CD8-positive, alpha-beta memory T cell (primary cell): ENCODE data around the gene CARD10. TPM values are rescaled to one million over a fixed set of nuclear protein-coding genes. Genes with fewer than 3 reads are reported as not detected.

ENCODE experiments used
- CTCF ChIA-PET: fragments of 350-600 bp; sonication (Branson Sonifier 250); formaldehyde crosslinking; loops from one replicate; lab custom pipeline; 2021; ENCODE audit warnings: antibody characterized with exemption; lab: Charles Lee
- POLR2A ChIA-PET: fragments of 350-600 bp; sonication (Branson Sonifier 250); formaldehyde crosslinking; loops from one replicate; lab custom pipeline; 2021; ENCODE audit warnings: antibody characterized with exemption; lab: Charles Lee
- DNase-seq, 5 donors: peaks; one replicate each; pipeline versions ENCODE4 v3.0.0 to v3.0.0-alpha.2; 2020 to 2022; ENCODE audit warnings: mixed read lengths in 1 of 5
- H3K27ac ChIP-seq: one replicate; pipeline ENCODE4 v1.7.0; 2013; ENCODE audit warnings: low read depth, mild to moderate bottlenecking, low read length, moderate library complexity
- H3K27me3 ChIP-seq: 2 replicates; pipeline ENCODE4 v1.7.0; 2013; ENCODE audit warnings: low read length, mild to moderate bottlenecking; ENCODE audit not compliant: insufficient read depth, poor library complexity, severe bottlenecking
- H3K36me3 ChIP-seq: 2 replicates; pipeline ENCODE4 v1.7.0; 2013; ENCODE audit warnings: mild to moderate bottlenecking, low read length, moderate library complexity; ENCODE audit not compliant: insufficient read depth
- H3K4me1 ChIP-seq: 2 replicates; pipeline ENCODE4 v1.7.0; 2013; ENCODE audit warnings: mild to moderate bottlenecking, low read length, moderate library complexity; ENCODE audit not compliant: insufficient read depth
- H3K4me3 ChIP-seq: 2 replicates; pipeline ENCODE4 v1.7.0; 2013; ENCODE audit warnings: mild to moderate bottlenecking, low read length
- H3K9me3 ChIP-seq: 2 replicates; pipeline ENCODE4 v1.7.0; 2013; ENCODE audit warnings: mild to moderate bottlenecking, low read length
- H3K27ac Mint-ChIP-seq, 8 donors: one replicate each; pipeline ENCODE4 v1.8.0; 2020 to 2021; ENCODE audit warnings: mixed read lengths in 8 of 8, mild to moderate bottlenecking in 6 of 8, inconsistent platforms in 3 of 8, moderate library complexity in 3 of 8
- H3K27me3 Mint-ChIP-seq, 2 donors: one replicate each; pipeline ENCODE4 v1.8.0; 2020 to 2021; ENCODE audit warnings: mixed read lengths in 2 of 2, mild to moderate bottlenecking in 1 of 2, moderate library complexity in 1 of 2
- H3K36me3 Mint-ChIP-seq, 3 donors: one replicate each; pipeline ENCODE4 v1.8.0; 2020 to 2021; ENCODE audit warnings: mixed read lengths in 3 of 3, inconsistent platforms in 1 of 3, mild to moderate bottlenecking in 1 of 3
- H3K4me1 Mint-ChIP-seq, 3 donors: one replicate each; pipeline ENCODE4 v1.8.0; 2020 to 2021; ENCODE audit warnings: mixed read lengths in 3 of 3, inconsistent platforms in 1 of 3, mild to moderate bottlenecking in 1 of 3
- H3K4me3 Mint-ChIP-seq, 7 donors: one replicate each; pipeline ENCODE4 v1.8.0; 2020 to 2021; ENCODE audit warnings: mixed read lengths in 7 of 7, mild to moderate bottlenecking in 6 of 7, moderate library complexity in 4 of 7, inconsistent platforms in 2 of 7
- H3K9me3 Mint-ChIP-seq, 5 donors: one replicate each; pipeline ENCODE4 v1.8.0; 2020 to 2022; ENCODE audit warnings: mixed read lengths in 5 of 5, mild to moderate bottlenecking in 3 of 5, moderate library complexity in 2 of 5, inconsistent platforms in 1 of 5
- polyA plus RNA-seq: library from polyadenylated mRNA; unstranded; fragments of 300-500 nt; fragmentation: Illumina TruSeq; gene quantifications from one replicate; pipeline ENCODE4 v1.2.3, GENCODE V29; 2021
- total RNA-seq, 2 experiments: library from RNA; stranded (reverse); gene quantifications; one replicate each; pipeline ENCODE4 v1.2.3, GENCODE V29; 2021

CARD10 gene
- total and polyA plus RNA-seq, 3 experiments from 2014 or later: 0.29 to 1.0 (median 0.31) TPM

GRCh38 chr22:37485395-37486223 is 33.6 kb downstream of the CARD10 start:
- CTCF ChIA-PET: interaction anchor here (0.8 to 3.7 kb wide), 13 partner anchors 12 to 254 kb away, joined by 3 to 24 read pairs (median 4); partner anchors contain the start of gene GGA1
- no peaks in the 10 kb centered on the region for H3K9me3 ChIP-seq
- Mint-ChIP-seq H3K27me3 (no peaks in the 10 kb centered on the region), H3K4me1 (peaks cover 53 to 79% (median 62%) of the 10 kb centered on the region in 3 donors), H3K9me3 (no peaks in the 10 kb centered on the region), H3K4me3 (peak overlapping the region; percentile 90 to 98 (median 94)), H3K27ac (peak overlapping the region; percentile 89 to 99 (median 98)), H3K36me3 (peaks cover 3 to 50% (median 5%) of the 10 kb centered on the region in 3 donors)
- H3K27me3 ChIP-seq: no peaks in the 10 kb centered on the region
- H3K36me3 ChIP-seq: peaks cover 12% of the 10 kb centered on the region
- H3K4me1 ChIP-seq: peaks cover 63% of the 10 kb centered on the region
- H3K4me3 ChIP-seq: peak overlapping the region; percentile 95
- POLR2A ChIA-PET: interaction anchor here (0.6 to 1.3 kb wide), 7 partner anchors 10 to 710 kb away, joined by 3 to 4 read pairs (median 3); partner anchors contain the start of genes GGA1 and IFT27
- peak in 3 of 5 donors; percentile 6 to 45 (median 7) for DNase-seq
- H3K27ac ChIP-seq: peak overlapping the region; percentile 76

GRCh38 chr22:37484480-37485394 is 34.5 kb downstream of the CARD10 start:
- Histone ChIP-seq H3K4me1 (peaks cover 63% of the 10 kb centered on the region), H3K9me3 (no peaks in the 10 kb centered on the region), H3K4me3 (peak overlapping the region; percentile 95), H3K27me3 (no peaks in the 10 kb centered on the region), H3K27ac (peak overlapping the region; percentile 76), H3K36me3 (peaks cover 18% of the 10 kb centered on the region)
- Mint-ChIP-seq H3K9me3 (no peaks in the 10 kb centered on the region), H3K27ac (peak overlapping the region; percentile 89 to 99 (median 98)), H3K27me3 (no peaks in the 10 kb centered on the region), H3K4me1 (peaks cover 53 to 76% (median 56%) of the 10 kb centered on the region in 3 donors), H3K36me3 (peaks cover 3 to 59% (median 5%) of the 10 kb centered on the region in 3 donors), H3K4me3 (peak overlapping the region; percentile 90 to 98 (median 94))
- DNase-seq: peak; percentile 68 to 89 (median 81)
- POLR2A ChIA-PET: interaction anchor here (0.6 to 1.5 kb wide), 7 partner anchors 12 to 168 kb away, joined by 3 to 9 read pairs (median 4); partner anchors contain the start of gene GGA1
- CTCF ChIA-PET: interaction anchor here (1.0 to 3.7 kb wide), 6 partner anchors 12 to 123 kb away, joined by 3 to 24 read pairs (median 6); partner anchors contain the start of gene GGA1

GRCh38 chr22:37483050-37483449 is 36.2 kb downstream of the CARD10 start:
- DNase-seq: no peak
- Mint-ChIP-seq H3K27ac (peak overlapping the region; percentile 77 to 99 (median 92)), H3K36me3 (peaks cover 3 to 73% (median 5%) of the 10 kb centered on the region in 3 donors), H3K4me1 (peaks cover 51 to 63% (median 53%) of the 10 kb centered on the region in 3 donors), H3K27me3 (no peaks in the 10 kb centered on the region), H3K4me3 (peak overlapping the region; percentile 82 to 97 (median 94)), H3K9me3 (no peaks in the 10 kb centered on the region)
- ChIA-PET CTCF (interaction anchor here (1.5 kb wide), 1 partner anchor 11 kb away, joined by 5 read pairs; no protein-coding TSS in a partner anchor), POLR2A (no interaction called here)
- Histone ChIP-seq H3K27ac (no peak overlapping the region), H3K27me3 (no peaks in the 10 kb centered on the region), H3K9me3 (no peaks in the 10 kb centered on the region), H3K4me1 (peaks cover 50% of the 10 kb centered on the region), H3K36me3 (peaks cover 29% of the 10 kb centered on the region), H3K4me3 (peak overlapping the region; percentile 95)

GRCh38 chr22:37482244-37482643 is 37.0 kb downstream of the CARD10 start:
- H3K4me3 ChIP-seq: no peak overlapping the region
- no peaks in the 10 kb centered on the region for H3K27me3 Mint-ChIP-seq
- H3K9me3 ChIP-seq: no peaks in the 10 kb centered on the region
- H3K36me3 Mint-ChIP-seq: peaks cover 3 to 81% (median 5%) of the 10 kb centered on the region in 3 donors
- no peak for DNase-seq
- H3K4me3 Mint-ChIP-seq: peak overlapping the region; percentile 18 to 97 (median 93)
- no peaks in the 10 kb centered on the region for H3K9me3 Mint-ChIP-seq
- POLR2A ChIA-PET: no interaction called here
- peaks cover 46 to 58% (median 49%) of the 10 kb centered on the region in 3 donors for H3K4me1 Mint-ChIP-seq
- no peaks in the 10 kb centered on the region for H3K27me3 ChIP-seq
- H3K36me3 ChIP-seq: peaks cover 37% of the 10 kb centered on the region
- H3K27ac ChIP-seq: no peak overlapping the region
- H3K27ac Mint-ChIP-seq: peak overlapping the region; percentile 32 to 99 (median 92)
- CTCF ChIA-PET: interaction anchor here (1.5 to 1.9 kb wide), 2 partner anchors 10 kb away, joined by 5 read pairs; no protein-coding TSS in a partner anchor
- peaks cover 45% of the 10 kb centered on the region for H3K4me1 ChIP-seq

GRCh38 chr22:37481347-37481907 is 37.8 kb downstream of the CARD10 start:
- Histone ChIP-seq H3K27me3 (no peaks in the 10 kb centered on the region), H3K9me3 (no peaks in the 10 kb centered on the region), H3K4me3 (no peak overlapping the region), H3K27ac (no peak overlapping the region), H3K36me3 (peaks cover 40% of the 10 kb centered on the region), H3K4me1 (peaks cover 36% of the 10 kb centered on the region)
- Mint-ChIP-seq H3K36me3 (peaks cover 3 to 86% (median 5%) of the 10 kb centered on the region in 3 donors), H3K27me3 (no peaks in the 10 kb centered on the region), H3K4me3 (peak overlapping the region in 3 of 7 donors; percentile 33 to 95 (median 94)), H3K9me3 (no peaks in the 10 kb centered on the region), H3K4me1 (peaks cover 38 to 50% (median 41%) of the 10 kb centered on the region in 3 donors), H3K27ac (peak overlapping the region in 6 of 8 donors; percentile 77 to 99 (median 92))
- CTCF ChIA-PET: interaction anchor here (1.9 kb wide), 1 partner anchor 9 kb away, joined by 5 read pairs; no protein-coding TSS in a partner anchor
- no peak for DNase-seq
- POLR2A ChIA-PET: no interaction called here

GRCh38 chr22:37480387-37481346 is 38.5 kb downstream of the CARD10 start:
- Mint-ChIP-seq H3K36me3 (peaks cover 3 to 91% (median 5%) of the 10 kb centered on the region in 3 donors), H3K4me1 (peaks cover 36 to 48% (median 39%) of the 10 kb centered on the region in 3 donors), H3K9me3 (no peaks in the 10 kb centered on the region), H3K27ac (peak overlapping the region in 7 of 8 donors; percentile 23 to 99 (median 77)), H3K4me3 (peak overlapping the region in 2 of 7 donors; percentile 4 to 45), H3K27me3 (no peaks in the 10 kb centered on the region)
- no peaks in the 10 kb centered on the region for H3K9me3 ChIP-seq
- ChIA-PET POLR2A (no interaction called here), CTCF (interaction anchor here (1.9 kb wide), 1 partner anchor 9 kb away, joined by 5 read pairs; no protein-coding TSS in a partner anchor)
- no peaks in the 10 kb centered on the region for H3K27me3 ChIP-seq
- no peak for DNase-seq
- no peak overlapping the region for H3K4me3 ChIP-seq
- H3K27ac ChIP-seq: no peak overlapping the region
- H3K4me1 ChIP-seq: peaks cover 35% of the 10 kb centered on the region
- peaks cover 40% of the 10 kb centered on the region for H3K36me3 ChIP-seq
